Measurements from ENCODE around the gene AKR7A2. TPM values are rescaled to one million over a fixed set of nuclear protein-coding genes. Genes with fewer than 3 reads are reported as not detected.
A peak's percentile ranks its signal among the peaks of the same experiment; 100 is the strongest.

AKR7A2 gene
- total and polyA plus RNA-seq, 2 experiments from 2014 or later: 20.8 to 53.6 TPM

DNA sequence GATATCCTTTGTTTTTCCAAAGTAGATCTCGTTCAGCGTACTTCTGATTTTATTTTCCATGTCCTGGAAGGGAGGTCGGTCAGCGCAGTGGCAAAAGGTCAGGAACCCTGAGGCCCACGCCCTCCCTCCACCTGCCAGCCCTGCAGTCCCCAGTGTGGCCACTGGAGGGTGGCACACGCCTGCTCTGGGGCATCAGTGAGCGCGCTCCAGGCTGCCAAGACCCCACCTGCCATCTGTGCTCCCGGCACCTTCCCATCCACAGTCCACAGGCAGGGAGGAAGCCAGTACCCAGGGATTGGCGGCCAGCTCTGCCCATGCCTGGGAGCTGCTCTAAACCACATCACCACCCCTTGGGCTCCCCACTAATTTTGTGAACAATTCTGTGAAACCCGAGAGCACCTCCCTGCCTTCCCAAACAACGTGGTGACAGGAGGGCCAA, 32.4 kb upstream of the AKR7A2 start:
- Mint-ChIP-seq H3K9me3 (no peaks in the 10 kb centered on the region), H3K4me1 (peaks cover 18% of the 10 kb centered on the region), H3K36me3 (ENCODE audit: low read depth) (peaks cover 39% of the 10 kb centered on the region), H3K27ac (no peak overlapping the region), H3K4me3 (no peak overlapping the region), H3K27me3 (ENCODE audit: insufficient read depth, low read depth, poor library complexity) (peaks cover 10% of the 10 kb centered on the region)
- Histone ChIP-seq H3K27me3 (ENCODE audit: insufficient read depth) (no peaks in the 10 kb centered on the region), H3F3A (replicated peaks; ENCODE audit: low read depth) (peaks cover 20% of the 10 kb centered on the region), H3K79me2 (replicated peaks; ENCODE audit: insufficient read depth) (no peaks in the 10 kb centered on the region), H2AFZ (no peak overlapping the region), H3K4me1 (ENCODE audit: insufficient read depth) (peaks cover 6% of the 10 kb centered on the region; the same call in 1 of the 2 replicates), H3K9me2 (ENCODE audit: insufficient read depth) (no peaks in the 10 kb centered on the region), H4K20me1 (replicated peaks; ENCODE audit: insufficient read depth) (peaks cover 7% of the 10 kb centered on the region), H3K27ac (ENCODE audit: low read depth) (peak overlapping the region; percentile 69; the same call in 1 of the 2 replicates), H3K36me3 (ENCODE audit: insufficient read depth) (no peaks in the 10 kb centered on the region; the same call in 1 of the 2 replicates), H3K4me2 (no peak overlapping the region), H3K4me3 (no peak overlapping the region)
- no peak for TF ChIP-seq ZNF331 (CRISPR knock-in tag; IDR thresholded peaks at IDR 0.05; ENCODE audit: low read depth)
- TF ChIP-seq REST (IDR thresholded peaks at IDR 0.05; ENCODE audit: unreplicated experiment): no peak
- TF ChIP-seq CTCF (conservative IDR thresholded peaks at IDR 0.05; ENCODE audit: low read depth in 2 of 2): peak; percentile 69 to 95
- no peak for TF ChIP-seq EZH2phosphoT487 (IDR thresholded peaks at IDR 0.05; ENCODE audit: unreplicated experiment)
- no peak for TF ChIP-seq ZNF114 (CRISPR knock-in tag; IDR thresholded peaks at IDR 0.05)
- DNase-seq (ENCODE audit: low spot score) (peak; percentile 77), ATAC-seq (peak; percentile 82)

GRCh38 chr1:19343617-19344350, 31.8 kb upstream of the AKR7A2 start:
- H3K79me2 ChIP-seq (replicated peaks; ENCODE audit: insufficient read depth): no peaks in the 10 kb centered on the region
- no peak for ATAC-seq
- Mint-ChIP-seq H3K27ac (no peak overlapping the region), H3K27me3 (ENCODE audit: insufficient read depth, low read depth, poor library complexity) (peaks cover 14% of the 10 kb centered on the region), H3K36me3 (ENCODE audit: low read depth) (peaks cover 41% of the 10 kb centered on the region), H3K4me3 (no peak overlapping the region), H3K4me1 (peaks cover 24% of the 10 kb centered on the region), H3K9me3 (no peaks in the 10 kb centered on the region)
- H3K36me3 ChIP-seq (ENCODE audit: insufficient read depth): no peaks in the 10 kb centered on the region; the same call in 1 of the 2 replicates
- H3K27ac ChIP-seq (ENCODE audit: low read depth): no peak overlapping the region
- no peak overlapping the region for H3K4me3 ChIP-seq
- peaks cover 11% of the 10 kb centered on the region for H3K4me1 ChIP-seq (ENCODE audit: insufficient read depth)
- H4K20me1 ChIP-seq (replicated peaks; ENCODE audit: insufficient read depth): peaks cover 7% of the 10 kb centered on the region
- no peaks in the 10 kb centered on the region for H3K9me2 ChIP-seq (ENCODE audit: insufficient read depth)
- TF ChIP-seq NANOG (IDR thresholded peaks at IDR 0.05; ENCODE audit: borderline replicate concordance): no peak
- no peak for TF ChIP-seq ZNF331 (CRISPR knock-in tag; IDR thresholded peaks at IDR 0.05; ENCODE audit: low read depth)
- H2AFZ ChIP-seq: no peak overlapping the region
- no peak overlapping the region for H3K4me2 ChIP-seq
- H3F3A ChIP-seq (replicated peaks; ENCODE audit: low read depth): peaks cover 25% of the 10 kb centered on the region
- H3K27me3 ChIP-seq (ENCODE audit: insufficient read depth): no peaks in the 10 kb centered on the region
- no peak for DNase-seq (ENCODE audit: low spot score)
